Skeletal muscle satellite cell (primary cell): ENCODE data around the gene SLC8A2.
"Not testable (repeated sequence)": the region's sequence is repeated elsewhere in the genome, so short reads cannot be mapped to it uniquely, and the experiment has no call there.

Source experiments
- H3K27me3 ChIP-seq: 2 replicates; pipeline ENCODE4 v1.7.0; 2013; ENCODE audit warnings: low read length; ENCODE audit not compliant: control insufficient read depth, insufficient read depth
- H3K36me3 ChIP-seq: 2 replicates; pipeline ENCODE4 v1.7.0; 2013; ENCODE audit warnings: mild to moderate bottlenecking, control low read depth, low read length; ENCODE audit not compliant: insufficient read depth
- H3K4me1 ChIP-seq: 2 replicates; pipeline ENCODE4 v1.7.0; 2013; ENCODE audit warnings: low read length; ENCODE audit not compliant: control insufficient read depth, insufficient read depth
- H3K4me2 ChIP-seq: 2 replicates; pipeline ENCODE4 v1.7.0; 2013; ENCODE audit warnings: mild to moderate bottlenecking, low read length
- H3K4me3 ChIP-seq: 2 replicates; pipeline ENCODE4 v1.7.0; 2013; ENCODE audit warnings: low read length
- H3K9ac ChIP-seq: 2 replicates; pipeline ENCODE4 v1.7.0; 2013; ENCODE audit warnings: mild to moderate bottlenecking, low read depth, low read length, moderate library complexity
- H3K9me3 ChIP-seq: replicated peaks from 2 replicates; pipeline ENCODE4 v1.7.0; 2013; ENCODE audit warnings: mild to moderate bottlenecking, control low read depth, low read length

SLC8A2 gene

GRCh38 chr19:47411696-47412095 is 60.0 kb downstream of the SLC8A2 start:
- peaks cover 13% of the 10 kb centered on the region for H3K27me3 ChIP-seq
- not testable (repeated sequence) for H3K36me3 ChIP-seq, H3K9ac ChIP-seq, H3K4me3 ChIP-seq, H3K4me1 ChIP-seq, H3K9me3 ChIP-seq, H3K4me2 ChIP-seq

DNA sequence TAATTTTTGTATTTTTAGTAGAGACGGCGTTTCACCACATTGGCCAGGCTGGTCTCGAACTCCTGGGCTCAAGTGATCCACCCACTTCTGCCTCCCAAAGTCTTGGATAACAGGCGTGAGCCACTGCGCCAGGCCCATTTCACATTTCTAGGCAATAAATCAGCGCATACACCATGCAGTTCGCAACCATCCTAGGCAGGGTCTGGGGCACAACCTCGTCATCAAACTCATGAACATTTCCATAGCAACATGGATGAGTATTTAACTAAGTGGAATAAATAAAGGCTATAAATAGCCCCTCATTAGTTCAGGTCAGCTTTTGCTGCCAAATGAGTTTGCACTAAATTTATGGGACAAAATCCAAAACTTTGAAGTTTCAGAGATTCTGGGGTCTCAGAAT is 60.6 kb downstream of the SLC8A2 start:
- H3K36me3 ChIP-seq = peaks cover 6% of the 10 kb centered on the region
- no peaks in the 10 kb centered on the region for H3K4me1 ChIP-seq
- no peak overlapping the region for H3K4me2 ChIP-seq
- no peak overlapping the region for H3K9ac ChIP-seq
- H3K4me3 ChIP-seq = no peak overlapping the region
- no peaks in the 10 kb centered on the region for H3K9me3 ChIP-seq
- peaks cover 14% of the 10 kb centered on the region for H3K27me3 ChIP-seq

GRCh38 chr19:47408156-47408938 is 63.3 kb downstream of the SLC8A2 start:
- H3K4me2 ChIP-seq = no peak overlapping the region
- peaks cover 11% of the 10 kb centered on the region for H3K27me3 ChIP-seq

DNA sequence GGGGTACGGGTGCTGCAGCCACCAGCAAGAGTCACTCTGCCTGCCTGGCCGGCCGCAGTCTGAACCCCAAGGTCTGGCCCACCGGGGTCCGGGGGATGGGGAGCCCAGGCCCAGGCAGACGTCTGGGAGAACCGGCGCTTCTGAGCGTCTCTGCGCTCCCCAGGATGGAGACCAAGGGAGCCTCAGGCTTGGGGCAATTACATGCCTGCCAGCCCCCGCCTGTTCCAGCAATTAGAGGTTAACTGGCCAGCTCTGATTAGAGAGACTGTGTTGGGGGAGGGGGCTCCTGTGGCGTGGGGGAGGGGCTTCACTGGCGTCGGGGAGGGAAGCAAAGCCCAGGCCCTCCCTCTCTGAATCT is 64.3 kb downstream of the SLC8A2 start:
- peaks cover 11% of the 10 kb centered on the region for H3K27me3 ChIP-seq
- no peaks in the 10 kb centered on the region for H3K9me3 ChIP-seq
- no peaks in the 10 kb centered on the region for H3K36me3 ChIP-seq
- no peak overlapping the region for H3K9ac ChIP-seq
- H3K4me2 ChIP-seq = no peak overlapping the region
- H3K4me1 ChIP-seq = no peaks in the 10 kb centered on the region
- no peak overlapping the region for H3K4me3 ChIP-seq

More at GRCh38 chr19:47408156-47408938, 63.3 kb downstream of the SLC8A2 start:
- Histone ChIP-seq H3K9ac (no peak overlapping the region), H3K36me3 (no peaks in the 10 kb centered on the region), H3K4me3 (no peak overlapping the region), H3K4me1 (no peaks in the 10 kb centered on the region), H3K9me3 (no peaks in the 10 kb centered on the region)

GRCh38 chr19:47406711-47407416 is 64.8 kb downstream of the SLC8A2 start:
- H3K4me2 ChIP-seq = no peak overlapping the region
- no peaks in the 10 kb centered on the region for H3K4me1 ChIP-seq
- no peaks in the 10 kb centered on the region for H3K36me3 ChIP-seq
- H3K27me3 ChIP-seq = peaks cover 11% of the 10 kb centered on the region
- H3K9me3 ChIP-seq = no peaks in the 10 kb centered on the region
- no peak overlapping the region for H3K4me3 ChIP-seq
- no peak overlapping the region for H3K9ac ChIP-seq

DNA sequence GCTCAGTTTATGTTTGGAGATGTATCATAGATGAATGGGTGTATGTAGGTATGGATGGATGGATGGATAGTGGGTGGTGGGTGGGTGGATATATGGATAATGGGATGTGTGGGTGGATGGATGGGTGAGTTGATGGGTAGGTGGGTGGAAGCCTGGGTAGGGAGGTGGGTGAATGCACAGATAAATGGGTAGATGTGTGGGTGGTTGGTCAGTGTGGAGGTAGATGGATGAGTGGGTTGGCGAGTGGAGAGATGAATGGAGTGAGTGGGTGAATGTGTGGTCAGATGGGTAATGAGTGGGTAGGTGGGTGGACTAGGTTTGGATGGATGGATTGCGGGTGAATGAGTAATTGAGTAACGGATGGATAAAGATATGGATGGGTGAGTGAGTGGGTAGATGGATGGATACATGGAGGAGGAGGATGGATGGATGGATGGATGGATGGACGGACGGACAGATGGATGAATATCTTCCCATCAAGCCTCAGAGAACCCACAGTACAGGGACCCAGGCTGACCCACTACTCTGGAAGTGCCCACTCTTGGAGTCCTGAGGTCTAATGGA is 65.8 kb downstream of the SLC8A2 start:
- no peaks in the 10 kb centered on the region for H3K4me1 ChIP-seq
- H3K4me2 ChIP-seq = no peak overlapping the region
- H3K9ac ChIP-seq = no peak overlapping the region
- H3K27me3 ChIP-seq = peaks cover 8% of the 10 kb centered on the region
- no peak overlapping the region for H3K4me3 ChIP-seq
- no peaks in the 10 kb centered on the region for H3K36me3 ChIP-seq
- no peaks in the 10 kb centered on the region for H3K9me3 ChIP-seq

DNA sequence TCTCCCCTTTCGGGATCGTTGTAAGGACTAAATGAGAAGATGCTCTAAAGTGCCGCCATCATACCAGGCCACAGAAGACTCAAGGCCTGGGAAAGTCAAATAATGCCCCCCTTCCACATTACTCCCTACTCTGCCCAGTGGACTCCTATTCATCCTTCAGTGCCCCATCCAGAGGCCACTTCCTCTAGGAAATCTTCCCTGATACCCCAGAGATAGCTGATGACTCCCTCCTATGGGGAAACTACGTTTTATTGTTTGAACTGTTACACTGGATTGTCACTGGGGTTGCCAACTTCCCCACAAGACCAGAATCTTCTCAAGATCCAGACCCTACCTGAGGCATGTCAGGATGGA is 66.5 kb downstream of the SLC8A2 start:
- Histone ChIP-seq H3K27me3 (peaks cover 8% of the 10 kb centered on the region), H3K9ac (no peak overlapping the region), H3K4me1 (no peaks in the 10 kb centered on the region), H3K36me3 (no peaks in the 10 kb centered on the region), H3K4me3 (no peak overlapping the region), H3K4me2 (no peak overlapping the region), H3K9me3 (no peaks in the 10 kb centered on the region)

GRCh38 chr19:47404334-47405196 is 67.1 kb downstream of the SLC8A2 start:
- Histone ChIP-seq H3K9me3 (no peaks in the 10 kb centered on the region), H3K4me3 (no peak overlapping the region), H3K36me3 (no peaks in the 10 kb centered on the region), H3K4me2 (no peak overlapping the region), H3K4me1 (no peaks in the 10 kb centered on the region), H3K9ac (no peak overlapping the region), H3K27me3 (peaks cover 8% of the 10 kb centered on the region)

GRCh38 chr19:47402504-47402903 is 69.2 kb downstream of the SLC8A2 start:
- Histone ChIP-seq H3K4me2 (no peak overlapping the region), H3K9ac (no peak overlapping the region), H3K27me3 (peaks cover 8% of the 10 kb centered on the region), H3K9me3 (no peaks in the 10 kb centered on the region), H3K4me1 (no peaks in the 10 kb centered on the region), H3K4me3 (no peak overlapping the region), H3K36me3 (no peaks in the 10 kb centered on the region)

DNA sequence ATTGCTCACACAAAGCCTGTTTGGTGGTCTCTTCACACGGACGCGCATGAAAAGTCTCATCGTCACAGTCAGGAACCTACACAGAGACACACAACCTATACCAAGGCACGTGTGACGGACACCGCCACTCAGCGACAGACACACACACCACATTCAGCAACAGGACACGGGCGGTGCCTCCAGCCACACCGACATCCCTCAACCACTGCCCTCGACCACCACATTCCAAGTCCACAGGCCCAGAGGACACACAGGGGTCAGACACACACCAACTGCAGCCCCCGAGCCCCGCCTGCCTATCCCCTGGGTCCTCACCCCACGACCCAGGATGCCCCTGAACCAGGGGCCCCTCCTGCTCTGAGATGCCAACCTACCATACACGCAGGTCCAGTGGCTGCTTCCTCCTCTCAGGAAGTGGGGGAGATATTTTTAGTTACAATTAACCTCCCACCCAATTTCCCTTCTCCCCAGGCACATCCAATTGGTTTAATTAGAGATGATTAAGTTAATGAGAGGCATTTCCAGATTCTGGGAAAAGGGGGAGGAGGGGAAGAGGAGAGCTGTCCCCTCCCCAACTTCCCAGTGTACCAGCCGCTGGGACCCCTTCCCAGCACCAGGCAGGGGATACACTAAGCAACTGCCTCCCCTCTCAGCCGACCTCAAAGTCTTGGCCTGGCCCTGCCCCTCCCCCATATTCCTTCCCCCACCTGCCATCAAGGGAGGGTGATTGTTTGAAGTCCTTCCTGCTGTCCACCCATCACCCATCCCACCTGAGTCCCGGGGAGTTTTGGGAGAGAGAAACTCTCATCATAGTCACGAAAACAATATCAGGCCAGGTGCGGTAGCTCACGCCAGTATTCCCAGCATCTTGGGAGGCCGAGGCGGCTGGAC is 72.7 kb downstream of the SLC8A2 start:
- Histone ChIP-seq H3K9me3 (no peaks in the 10 kb centered on the region), H3K27me3 (peaks cover 10% of the 10 kb centered on the region), H3K4me1 (no peaks in the 10 kb centered on the region), H3K9ac (no peak overlapping the region), H3K4me3 (no peak overlapping the region), H3K4me2 (no peak overlapping the region), H3K36me3 (no peaks in the 10 kb centered on the region)
